ENCODE results near the gene GARS1. TPM values are rescaled to one million over a fixed set of nuclear protein-coding genes. Genes with fewer than 3 reads are reported as not detected.
"Not testable (repeated sequence)": the region's sequence is repeated elsewhere in the genome, so short reads cannot be mapped to it uniquely, and the experiment has no call there.

The GARS1 gene
- total RNA-seq, 1 donor from 2014 or later = 208 TPM

DNA sequence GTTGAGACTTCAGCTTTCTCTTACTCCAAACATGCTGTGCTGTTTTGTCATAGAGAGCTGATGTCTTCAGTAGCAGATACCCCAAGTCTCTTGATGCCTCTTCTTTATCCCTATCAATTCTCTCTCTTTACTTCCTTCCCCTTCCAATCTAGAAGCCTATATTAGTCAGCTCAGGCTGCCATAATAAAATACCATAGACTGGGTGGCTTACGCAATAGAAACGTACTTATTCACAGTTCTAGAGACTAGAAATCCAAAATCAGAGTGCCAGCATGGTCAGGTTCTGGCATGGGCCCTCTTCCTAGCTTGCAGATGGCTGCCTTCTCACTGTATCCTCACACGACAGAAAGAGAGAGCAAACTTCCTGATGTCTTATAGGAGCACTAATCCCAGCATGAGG, 9.0 kb upstream of the GARS1 start:
- Mint-ChIP-seq H3K4me3 (ENCODE audit: low read depth) (no peak overlapping the region), H3K36me3 (ENCODE audit: low read depth) (peaks cover 60% of the 10 kb centered on the region), H3K4me1 (ENCODE audit: low read depth) (peaks cover 2% of the 10 kb centered on the region), H3K9me3 (peaks cover 19% of the 10 kb centered on the region), H3K27me3 (ENCODE audit: low read depth) (no peaks in the 10 kb centered on the region), H3K27ac (no peak overlapping the region)
- intact Hi-C loops (cut with micrococcal nuclease) = no loop called here
- DNase-seq (ENCODE audit: low spot score) = no peak

DNA sequence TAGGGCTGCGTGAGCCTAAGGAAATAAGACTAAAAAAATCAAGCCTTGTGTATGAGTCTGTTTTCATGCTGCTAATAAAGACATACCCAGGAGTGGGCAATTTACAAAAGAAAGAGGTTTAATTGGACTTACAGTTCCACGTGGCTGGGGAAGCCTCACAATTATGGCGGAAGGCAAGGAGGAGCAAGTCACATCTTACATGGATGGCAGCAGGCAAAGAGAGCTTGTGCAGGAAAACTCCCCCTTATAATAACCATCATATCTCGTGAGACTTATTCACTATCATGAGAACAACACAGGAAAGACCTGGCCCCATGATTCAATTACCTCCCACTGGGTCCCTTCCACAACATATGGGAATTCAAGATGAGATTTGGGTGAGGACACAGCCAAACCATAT, 7.1 kb upstream of the GARS1 start:
- H3K27ac Mint-ChIP-seq; intact Hi-C loops (cut with micrococcal nuclease); H3K4me3 Mint-ChIP-seq (ENCODE audit: low read depth); H3K27me3 Mint-ChIP-seq (ENCODE audit: low read depth); DNase-seq (ENCODE audit: low spot score): not testable (repeated sequence)
- H3K36me3 Mint-ChIP-seq (ENCODE audit: low read depth) = peaks cover 56% of the 10 kb centered on the region
- H3K4me1 Mint-ChIP-seq (ENCODE audit: low read depth) = peaks cover 12% of the 10 kb centered on the region
- H3K9me3 Mint-ChIP-seq = peaks cover 18% of the 10 kb centered on the region

DNA sequence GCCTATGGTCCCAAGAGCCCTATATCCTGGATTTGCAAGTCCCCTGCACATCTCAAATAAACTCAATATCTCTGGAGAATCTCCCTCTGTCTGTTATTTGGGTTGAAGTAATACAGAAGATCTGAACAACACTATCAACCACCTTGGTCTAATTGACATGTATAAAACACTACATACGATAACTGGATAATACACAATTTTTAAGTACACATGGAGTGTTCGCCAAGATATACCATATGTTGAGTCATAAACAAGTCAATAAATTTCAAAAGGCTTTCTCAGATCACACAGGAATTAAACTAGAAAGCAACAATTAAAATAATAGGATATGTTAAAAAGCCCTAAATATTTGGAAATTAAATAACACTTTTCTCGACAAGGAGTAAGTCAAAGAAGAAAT, 5.6 kb upstream of the GARS1 start:
- Mint-ChIP-seq H3K27me3 (ENCODE audit: low read depth) (no peaks in the 10 kb centered on the region), H3K27ac (no peak overlapping the region), H3K36me3 (ENCODE audit: low read depth) (peaks cover 45% of the 10 kb centered on the region), H3K4me1 (ENCODE audit: low read depth) (peaks cover 20% of the 10 kb centered on the region), H3K4me3 (ENCODE audit: low read depth) (no peak overlapping the region), H3K9me3 (peaks cover 18% of the 10 kb centered on the region)
- no peak for DNase-seq (ENCODE audit: low spot score)
- intact Hi-C loops (cut with micrococcal nuclease) = no loop called here

DNA sequence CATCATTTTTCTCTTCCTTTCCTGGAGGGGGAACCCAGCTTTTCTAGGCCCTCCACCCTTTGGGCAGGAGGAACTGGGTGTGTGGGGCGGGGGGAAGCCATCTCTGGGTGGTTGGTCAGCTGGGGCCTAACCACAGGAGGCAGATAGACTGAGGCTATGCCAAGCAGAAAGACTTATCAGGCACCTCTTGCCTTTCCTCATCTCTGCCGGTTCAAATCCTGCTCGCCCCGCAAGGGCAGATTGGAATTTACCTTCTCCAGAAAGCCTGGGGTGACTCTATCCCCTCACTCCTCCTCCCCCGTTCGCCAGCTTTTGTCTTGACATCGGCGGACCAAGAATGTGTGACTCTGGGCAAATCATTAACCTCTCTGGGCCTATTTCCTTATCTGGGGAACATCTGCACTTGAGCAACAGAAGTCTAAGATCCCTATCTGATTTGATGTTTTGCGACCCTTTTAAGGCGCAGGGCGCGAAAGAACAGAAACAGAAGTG, 584 bp upstream of the GARS1 start:
- H3K27me3 Mint-ChIP-seq (ENCODE audit: low read depth) = no peaks in the 10 kb centered on the region
- intact Hi-C loops (cut with micrococcal nuclease) = loop anchor here (2.0 to 10.0 kb wide), 7 partner anchors 19 to 567 kb away; partner anchors contain the start of genes FKBP14, GGCT, MTURN and NOD1
- H3K4me3 Mint-ChIP-seq (ENCODE audit: low read depth) = peak overlapping the region; percentile 98
- H3K9me3 Mint-ChIP-seq = peaks cover 2% of the 10 kb centered on the region
- peak; percentile 31 for DNase-seq (ENCODE audit: low spot score)
- H3K27ac Mint-ChIP-seq = peak overlapping the region; percentile 98
- peaks cover 49% of the 10 kb centered on the region for H3K36me3 Mint-ChIP-seq (ENCODE audit: low read depth)
- peaks cover 43% of the 10 kb centered on the region for H3K4me1 Mint-ChIP-seq (ENCODE audit: low read depth)

DNA sequence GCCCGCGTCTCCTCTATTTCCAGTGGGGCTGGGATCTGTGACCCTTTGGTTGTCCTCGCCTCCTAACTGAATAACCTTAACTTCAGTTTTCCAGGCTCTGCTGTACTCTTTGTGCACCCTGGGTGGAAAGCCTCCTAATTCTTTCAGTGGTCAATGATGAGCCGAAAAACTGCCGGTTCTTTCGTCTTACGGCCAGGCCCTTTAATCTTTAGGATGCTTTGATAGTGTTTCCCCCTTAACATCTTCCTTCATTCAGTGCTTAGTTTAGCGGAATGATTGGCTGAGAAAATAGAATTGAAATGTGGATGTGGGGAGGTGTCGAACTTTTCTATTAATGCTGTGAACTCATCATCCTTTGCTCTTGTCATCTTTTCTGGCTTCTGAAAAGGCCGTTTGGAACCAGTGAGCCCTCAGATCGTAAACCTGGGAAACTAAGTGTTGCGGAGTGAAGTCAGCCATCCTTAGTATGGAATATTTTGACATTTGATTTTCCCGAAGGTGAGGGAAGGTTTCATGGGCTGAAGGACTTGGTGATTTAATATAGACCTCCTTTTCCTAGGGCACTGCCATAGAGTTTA, 847 bp downstream of the GARS1 start:
- intact Hi-C loops (cut with micrococcal nuclease) = loop anchor here (2.0 to 10.0 kb wide), 6 partner anchors 17 to 569 kb away; partner anchors contain the start of genes FKBP14, GGCT, MTURN and NOD1

DNA sequence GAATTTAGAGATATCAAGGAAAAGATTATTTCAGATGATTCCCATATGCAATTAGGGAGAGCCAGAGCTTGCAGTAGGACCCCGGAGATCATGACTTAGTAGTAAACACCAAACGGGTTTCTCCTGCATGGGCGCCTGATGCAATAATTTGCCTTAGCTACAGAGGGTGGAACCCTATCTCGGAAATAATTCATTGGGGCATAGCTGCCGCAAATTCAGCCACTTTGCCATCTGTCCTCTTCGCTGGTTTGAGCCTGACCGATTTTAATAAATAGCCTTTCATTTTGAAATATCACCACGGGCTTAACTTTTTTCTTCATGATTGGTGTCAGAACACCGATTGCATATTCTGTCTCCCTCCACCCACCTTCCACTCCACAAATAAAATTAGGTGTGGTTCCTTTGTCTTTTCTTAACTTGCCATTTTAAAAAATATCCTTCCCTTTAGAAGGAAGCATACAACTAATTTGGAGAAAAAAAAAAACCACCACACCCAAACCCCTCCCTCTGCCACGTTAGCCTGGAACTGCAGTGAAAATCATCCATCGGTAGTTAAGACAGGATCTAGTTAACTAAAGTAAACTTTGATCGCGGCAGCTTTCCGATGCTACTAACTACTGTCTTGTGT, 1.4 kb downstream of the GARS1 start:
- DNase-seq (ENCODE audit: low spot score) = no peak
- peaks cover 47% of the 10 kb centered on the region for H3K4me1 Mint-ChIP-seq (ENCODE audit: low read depth)
- peak overlapping the region; percentile 98 for H3K27ac Mint-ChIP-seq
- intact Hi-C loops (cut with micrococcal nuclease) = loop anchor here (10.0 kb wide), 2 partner anchors 91 to 461 kb away; partner anchors contain the start of genes GGCT and MTURN
- H3K9me3 Mint-ChIP-seq = no peaks in the 10 kb centered on the region
- no peaks in the 10 kb centered on the region for H3K27me3 Mint-ChIP-seq (ENCODE audit: low read depth)
- peak overlapping the region; percentile 98 for H3K4me3 Mint-ChIP-seq (ENCODE audit: low read depth)
- H3K36me3 Mint-ChIP-seq (ENCODE audit: low read depth) = peaks cover 66% of the 10 kb centered on the region

More for the DNA sequence above, 847 bp downstream of the GARS1 start:
- Mint-ChIP-seq H3K4me1 (ENCODE audit: low read depth) (peaks cover 44% of the 10 kb centered on the region), H3K27me3 (ENCODE audit: low read depth) (no peaks in the 10 kb centered on the region), H3K36me3 (ENCODE audit: low read depth) (peaks cover 60% of the 10 kb centered on the region), H3K4me3 (ENCODE audit: low read depth) (peak overlapping the region; percentile 98), H3K9me3 (no peaks in the 10 kb centered on the region), H3K27ac (peak overlapping the region; percentile 98)
- DNase-seq (ENCODE audit: low spot score) = no peak

DNA sequence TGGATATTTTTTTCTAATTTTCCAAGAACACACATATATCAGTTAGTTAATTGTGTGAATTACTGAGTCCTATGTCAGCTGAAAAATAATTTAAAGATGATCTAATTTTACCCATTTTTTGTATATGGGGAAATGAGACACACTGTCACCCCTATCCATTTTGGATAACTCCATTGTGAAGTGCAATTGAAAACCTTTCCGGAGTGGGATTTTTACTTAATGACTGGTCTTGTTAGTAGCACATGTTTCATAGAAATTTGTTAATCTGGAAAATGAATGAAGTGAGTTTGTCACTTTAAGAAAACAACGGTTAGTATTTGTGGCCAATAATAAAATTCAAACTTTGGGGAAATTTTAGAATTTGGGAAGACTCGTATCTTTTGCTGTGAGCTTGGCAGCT, 2.0 kb downstream of the GARS1 start:
- Mint-ChIP-seq H3K9me3 (no peaks in the 10 kb centered on the region), H3K4me3 (ENCODE audit: low read depth) (peak overlapping the region; percentile 98), H3K4me1 (ENCODE audit: low read depth) (peaks cover 47% of the 10 kb centered on the region), H3K27ac (peak overlapping the region; percentile 80), H3K36me3 (ENCODE audit: low read depth) (peaks cover 72% of the 10 kb centered on the region), H3K27me3 (ENCODE audit: low read depth) (no peaks in the 10 kb centered on the region)
- intact Hi-C loops (cut with micrococcal nuclease) = loop anchor here (10.0 kb wide), 2 partner anchors 92 to 462 kb away; partner anchors contain the start of genes GGCT and MTURN
- no peak for DNase-seq (ENCODE audit: low spot score)

DNA sequence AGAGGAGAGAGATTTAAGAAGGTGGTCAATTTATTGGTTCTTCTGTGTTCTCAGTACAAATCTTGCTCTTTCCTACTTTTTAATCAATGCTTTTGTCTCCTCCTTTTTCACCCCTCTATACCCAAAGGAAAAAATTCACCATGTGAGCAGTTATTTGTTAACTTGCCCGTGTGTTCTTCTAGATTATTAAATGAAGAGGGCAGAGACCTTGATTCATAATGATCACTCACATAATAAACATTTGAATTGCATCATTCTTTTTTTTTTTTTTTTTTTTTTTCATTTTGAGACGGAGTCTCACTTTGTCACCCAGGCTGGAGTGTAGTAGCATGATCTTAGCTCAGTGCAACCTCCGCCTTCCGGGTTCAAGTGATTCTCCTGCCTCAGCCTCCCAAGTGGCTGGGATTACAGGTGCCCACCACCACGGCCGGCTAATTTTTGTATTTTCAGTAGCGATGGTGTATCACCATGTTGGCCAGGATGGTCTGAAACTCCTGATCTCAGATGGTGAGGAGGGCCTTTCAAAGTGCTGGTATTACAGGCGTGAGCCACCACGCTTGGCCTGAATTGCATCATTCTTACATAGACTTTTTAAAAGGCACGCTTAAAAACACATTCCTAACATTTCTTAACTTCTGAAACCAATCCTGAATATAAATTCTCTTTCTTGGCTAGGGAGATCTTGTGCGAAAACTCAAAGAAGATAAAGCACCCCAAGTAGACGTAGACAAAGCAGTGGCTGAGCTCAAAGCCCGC, 3.6 kb downstream of the GARS1 start:
- DNase-seq (ENCODE audit: low spot score) = no peak
- Mint-ChIP-seq H3K36me3 (ENCODE audit: low read depth) (peaks cover 75% of the 10 kb centered on the region), H3K4me3 (ENCODE audit: low read depth) (peak overlapping the region; percentile 54), H3K27me3 (ENCODE audit: low read depth) (no peaks in the 10 kb centered on the region), H3K27ac (no peak overlapping the region), H3K9me3 (no peaks in the 10 kb centered on the region), H3K4me1 (ENCODE audit: low read depth) (peaks cover 40% of the 10 kb centered on the region)
- intact Hi-C loops (cut with micrococcal nuclease) = loop anchor here (10.0 kb wide), 2 partner anchors 93 to 463 kb away; partner anchors contain the start of genes GGCT and MTURN

DNA sequence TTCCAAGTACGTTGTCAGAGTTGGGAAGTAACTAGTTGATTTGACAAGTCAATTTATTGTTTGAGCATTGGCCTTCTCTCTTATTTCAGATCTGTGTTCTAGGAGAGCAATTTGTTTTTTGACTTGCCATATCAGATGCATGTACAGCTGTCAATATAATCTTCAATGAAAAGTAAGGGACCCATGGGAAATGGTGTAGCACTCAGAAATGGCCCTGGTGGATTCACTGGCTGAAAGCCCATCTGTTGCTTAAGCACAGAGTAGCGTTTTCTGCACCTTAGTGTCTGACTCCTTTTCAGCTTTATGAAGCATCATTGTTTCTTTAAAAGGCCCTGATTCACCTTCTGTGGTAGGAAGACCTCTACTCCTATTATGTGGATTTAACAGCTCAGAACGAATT, 10.2 kb downstream of the GARS1 start:
- no peak overlapping the region for H3K4me3 Mint-ChIP-seq (ENCODE audit: low read depth)
- peaks cover 89% of the 10 kb centered on the region for H3K36me3 Mint-ChIP-seq (ENCODE audit: low read depth)
- H3K27ac Mint-ChIP-seq = no peak overlapping the region
- no peaks in the 10 kb centered on the region for H3K9me3 Mint-ChIP-seq
- no peak for DNase-seq (ENCODE audit: low spot score)
- no peaks in the 10 kb centered on the region for H3K27me3 Mint-ChIP-seq (ENCODE audit: low read depth)
- peaks cover 52% of the 10 kb centered on the region for H3K4me1 Mint-ChIP-seq (ENCODE audit: low read depth)
- intact Hi-C loops (cut with micrococcal nuclease) = loop anchor here (1.0 kb wide), 1 partner anchor 7 kb away; no protein-coding TSS in a partner anchor

DNA sequence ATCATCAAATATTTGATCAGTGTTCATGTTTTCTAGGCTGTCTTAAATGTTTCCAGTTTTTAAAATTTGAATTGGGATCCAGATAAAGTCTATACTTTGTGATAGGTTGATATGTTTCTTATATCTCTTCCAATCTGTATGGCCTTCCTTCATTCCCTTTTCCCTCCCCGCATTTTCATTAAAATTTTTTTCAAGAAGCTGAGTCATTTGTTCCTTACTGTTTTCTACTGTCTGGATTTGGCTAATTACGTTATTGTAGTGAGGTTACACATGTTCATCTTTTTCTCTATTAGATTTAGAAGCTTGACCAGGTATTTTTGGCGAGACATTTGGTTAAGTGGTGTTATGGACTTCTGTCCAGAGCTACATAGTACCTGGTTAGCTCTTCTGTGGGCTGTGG, 11.2 kb downstream of the GARS1 start:
- no peak for DNase-seq (ENCODE audit: low spot score)
- peaks cover 58% of the 10 kb centered on the region for H3K4me1 Mint-ChIP-seq (ENCODE audit: low read depth)
- H3K27me3 Mint-ChIP-seq (ENCODE audit: low read depth) = no peaks in the 10 kb centered on the region
- intact Hi-C loops (cut with micrococcal nuclease) = no loop called here
- H3K27ac Mint-ChIP-seq = no peak overlapping the region
- no peak overlapping the region for H3K4me3 Mint-ChIP-seq (ENCODE audit: low read depth)
- H3K36me3 Mint-ChIP-seq (ENCODE audit: low read depth) = peaks cover 88% of the 10 kb centered on the region
- H3K9me3 Mint-ChIP-seq = no peaks in the 10 kb centered on the region

DNA sequence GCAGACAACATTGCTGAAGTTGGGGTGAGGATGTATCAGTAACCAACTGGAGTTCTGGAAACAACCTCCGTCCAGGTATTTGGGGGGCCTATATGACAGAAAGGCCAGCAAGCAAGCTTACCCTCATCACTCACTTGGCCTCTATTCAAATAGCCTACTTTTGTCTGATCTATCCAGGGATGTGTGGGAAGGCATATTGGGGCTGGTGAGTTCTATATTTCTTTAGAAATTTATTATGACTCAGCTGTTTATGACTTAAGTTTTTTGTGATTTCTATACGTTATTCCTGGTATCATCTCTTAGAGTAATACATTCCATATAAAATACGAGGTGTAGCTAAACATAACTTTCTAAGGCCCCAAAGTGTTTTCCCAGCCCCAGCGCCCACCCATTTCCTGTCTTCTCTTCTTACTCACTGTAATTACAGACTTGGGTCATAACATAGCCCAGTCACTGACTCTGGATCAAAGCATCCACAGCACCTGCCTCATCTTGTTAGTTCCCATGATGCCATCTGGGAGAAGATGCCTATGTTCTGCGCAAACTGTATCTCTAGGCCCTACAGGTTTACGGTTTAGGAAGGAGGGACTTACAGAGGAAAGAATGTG, 18.1 kb downstream of the GARS1 start:
- Mint-ChIP-seq H3K27me3 (ENCODE audit: low read depth) (no peaks in the 10 kb centered on the region), H3K4me3 (ENCODE audit: low read depth) (no peak overlapping the region), H3K27ac (peak overlapping the region; percentile 69), H3K9me3 (no peaks in the 10 kb centered on the region), H3K4me1 (ENCODE audit: low read depth) (peaks cover 58% of the 10 kb centered on the region), H3K36me3 (ENCODE audit: low read depth) (peaks cover 89% of the 10 kb centered on the region)
- intact Hi-C loops (cut with micrococcal nuclease) = loop anchor here (1.0 to 2.0 kb wide), 2 partner anchors 8 to 18 kb away; partner anchors contain the start of gene GARS1
- DNase-seq (ENCODE audit: low spot score) = no peak

All from activated T-helper 2 cell treated with anti-CD3 and anti-CD28 coated beads, Interferon-gamma antibody, Interleukin-2, Interleukin-4, amounts not matched to agents 10 μg/mL and 5 μg/mL and 100 μg/mL, durations not matched to agents 14 hours and 24 hours and 36 hours (primary cell).